ENCODE results near the gene ADGRG3.

Gene ADGRG3

GRCh38 chr16:57683636-57684545 is 15.8 kb downstream of the ADGRG3 start:
- no peak for DNase-seq
- Mint-ChIP-seq H3K27ac (no peak overlapping the region), H3K36me3 (ENCODE audit: low read depth) (no peaks in the 10 kb centered on the region), H3K4me1 (peaks cover 52% of the 10 kb centered on the region), H3K4me3 (no peak overlapping the region), H3K27me3 (ENCODE audit: low read depth, poor library complexity) (no peaks in the 10 kb centered on the region), H3K9me3 (no peaks in the 10 kb centered on the region)
- TF ChIP-seq, protein P1, sequence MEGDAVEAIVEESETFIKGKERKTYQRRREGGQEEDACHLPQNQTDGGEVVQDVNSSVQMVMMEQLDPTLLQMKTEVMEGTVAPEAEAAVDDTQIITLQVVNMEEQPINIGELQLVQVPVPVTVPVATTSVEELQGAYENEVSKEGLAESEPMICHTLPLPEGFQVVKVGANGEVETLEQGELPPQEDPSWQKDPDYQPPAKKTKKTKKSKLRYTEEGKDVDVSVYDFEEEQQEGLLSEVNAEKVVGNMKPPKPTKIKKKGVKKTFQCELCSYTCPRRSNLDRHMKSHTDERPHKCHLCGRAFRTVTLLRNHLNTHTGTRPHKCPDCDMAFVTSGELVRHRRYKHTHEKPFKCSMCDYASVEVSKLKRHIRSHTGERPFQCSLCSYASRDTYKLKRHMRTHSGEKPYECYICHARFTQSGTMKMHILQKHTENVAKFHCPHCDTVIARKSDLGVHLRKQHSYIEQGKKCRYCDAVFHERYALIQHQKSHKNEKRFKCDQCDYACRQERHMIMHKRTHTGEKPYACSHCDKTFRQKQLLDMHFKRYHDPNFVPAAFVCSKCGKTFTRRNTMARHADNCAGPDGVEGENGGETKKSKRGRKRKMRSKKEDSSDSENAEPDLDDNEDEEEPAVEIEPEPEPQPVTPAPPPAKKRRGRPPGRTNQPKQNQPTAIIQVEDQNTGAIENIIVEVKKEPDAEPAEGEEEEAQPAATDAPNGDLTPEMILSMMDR (IDR thresholded peaks at IDR 0.05), result no peak

DNA sequence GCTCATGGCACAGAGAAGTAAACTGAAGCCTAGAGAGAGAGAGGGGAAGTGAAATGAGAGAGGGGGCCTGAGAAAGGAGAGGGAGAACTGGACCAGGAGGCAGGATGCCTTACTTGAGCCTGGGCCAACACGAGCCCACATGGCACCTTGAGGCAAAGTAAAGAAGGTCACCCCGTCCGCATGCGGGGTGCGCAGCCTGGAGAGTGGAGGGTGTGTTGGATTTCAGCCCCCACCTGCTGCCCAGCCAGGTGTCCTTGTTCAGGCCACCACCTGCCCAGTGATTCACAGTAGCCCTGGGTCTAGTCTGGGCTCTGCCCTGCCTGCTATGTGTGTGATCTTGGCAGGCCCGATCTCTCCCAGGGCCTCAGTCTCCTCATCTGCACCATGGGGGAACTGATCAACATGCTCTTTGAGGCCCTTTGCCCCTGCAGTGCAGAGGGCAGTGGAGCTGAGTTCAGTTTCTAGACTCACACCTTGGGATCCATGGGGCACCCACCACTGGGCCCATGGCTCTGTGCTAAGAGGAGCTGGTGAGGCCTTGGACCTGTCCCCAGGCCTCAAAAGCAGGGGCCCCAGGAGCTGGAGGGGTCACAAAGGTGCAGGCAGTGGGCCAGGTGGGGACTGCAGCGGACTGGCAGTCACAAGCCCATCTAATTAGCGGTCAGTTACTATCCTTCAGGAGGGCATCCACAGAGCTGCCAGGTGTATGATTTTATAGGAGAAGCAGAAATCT is 16.7 kb downstream of the ADGRG3 start:
- no peak overlapping the region for H3K4me3 Mint-ChIP-seq
- H3K36me3 Mint-ChIP-seq (ENCODE audit: low read depth), result no peaks in the 10 kb centered on the region
- no peak overlapping the region for H3K27ac Mint-ChIP-seq

GRCh38 chr16:57685633-57686032 is 17.5 kb downstream of the ADGRG3 start:
- Mint-ChIP-seq H3K9me3 (no peaks in the 10 kb centered on the region), H3K27me3 (ENCODE audit: low read depth, poor library complexity) (no peaks in the 10 kb centered on the region), H3K4me1 (peaks cover 55% of the 10 kb centered on the region), H3K27ac (no peak overlapping the region), H3K36me3 (ENCODE audit: low read depth) (no peaks in the 10 kb centered on the region), H3K4me3 (no peak overlapping the region)
- TF ChIP-seq, protein P1 (IDR thresholded peaks at IDR 0.05), result no peak
- no peak for DNase-seq

More for the DNA sequence above, 16.7 kb downstream of the ADGRG3 start:
- Mint-ChIP-seq H3K4me1 (peaks cover 53% of the 10 kb centered on the region), H3K9me3 (no peaks in the 10 kb centered on the region), H3K27me3 (ENCODE audit: low read depth, poor library complexity) (no peaks in the 10 kb centered on the region)
- TF ChIP-seq, protein P1 (IDR thresholded peaks at IDR 0.05), result no peak
- DNase-seq, result no peak

DNA sequence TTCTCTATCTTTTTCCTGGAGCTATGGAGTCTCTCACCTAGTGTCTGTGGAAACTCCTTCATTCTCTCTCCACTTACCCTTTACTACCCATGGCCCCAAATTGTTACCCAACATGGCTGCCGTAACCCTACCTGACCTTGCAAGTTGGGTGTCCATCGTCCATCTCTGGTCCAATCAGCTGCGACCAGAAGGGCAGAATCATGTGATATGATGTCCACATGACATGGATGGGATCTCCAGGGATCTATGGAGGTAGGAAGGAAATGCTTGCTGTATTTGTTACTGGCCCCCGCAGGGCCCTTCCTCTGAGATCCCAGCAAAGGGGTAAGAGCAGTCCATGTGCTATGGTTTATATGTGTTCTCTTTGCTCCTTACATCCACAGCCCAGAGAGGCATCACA is 18.5 kb downstream of the ADGRG3 start:
- no peaks in the 10 kb centered on the region for H3K36me3 Mint-ChIP-seq (ENCODE audit: low read depth)
- H3K4me1 Mint-ChIP-seq, result peaks cover 49% of the 10 kb centered on the region
- DNase-seq, result no peak
- H3K9me3 Mint-ChIP-seq, result no peaks in the 10 kb centered on the region
- no peak overlapping the region for H3K27ac Mint-ChIP-seq
- no peaks in the 10 kb centered on the region for H3K27me3 Mint-ChIP-seq (ENCODE audit: low read depth, poor library complexity)
- TF ChIP-seq, protein P1 (IDR thresholded peaks at IDR 0.05), result no peak
- H3K4me3 Mint-ChIP-seq, result no peak overlapping the region

GRCh38 chr16:57687363-57687929 is 19.3 kb downstream of the ADGRG3 start:
- Mint-ChIP-seq H3K4me3 (no peak overlapping the region), H3K27me3 (ENCODE audit: low read depth, poor library complexity) (no peaks in the 10 kb centered on the region), H3K9me3 (no peaks in the 10 kb centered on the region), H3K4me1 (peaks cover 48% of the 10 kb centered on the region), H3K27ac (no peak overlapping the region), H3K36me3 (ENCODE audit: low read depth) (no peaks in the 10 kb centered on the region)
- no peak for DNase-seq
- TF ChIP-seq, protein P1 (IDR thresholded peaks at IDR 0.05), result no peak
